Ectodermal cell (in vitro differentiated cells): ENCODE results near the gene CYB5RL.
"Not testable (repeated sequence)": the region's sequence is repeated elsewhere in the genome, so short reads cannot be mapped to it uniquely, and the experiment has no call there.

Experiments used
- H3K27ac ChIP-seq: 2 replicates; pipeline ENCODE4 v1.7.0; 2013; ENCODE audit warnings: mild to moderate bottlenecking, low read depth, low read length; ENCODE audit not compliant: insufficient read depth, poor library complexity, severe bottlenecking
- H3K27me3 ChIP-seq: 2 replicates; pipeline ENCODE4 v1.7.0; 2013; ENCODE audit warnings: mild to moderate bottlenecking, low read length; ENCODE audit not compliant: insufficient read depth, control insufficient read depth, poor library complexity, severe bottlenecking
- H3K36me3 ChIP-seq: one replicate; pipeline ENCODE4 v1.7.0; 2013; ENCODE audit warnings: low read length; ENCODE audit not compliant: control insufficient read depth, insufficient read depth
- H3K4me1 ChIP-seq: one replicate; pipeline ENCODE4 v1.7.0; 2013; ENCODE audit warnings: low read length; ENCODE audit not compliant: control insufficient read depth, insufficient read depth
- H3K4me3 ChIP-seq: 2 replicates; pipeline ENCODE4 v1.7.0; 2013; ENCODE audit warnings: low read depth, low read length, control low read depth; ENCODE audit not compliant: insufficient read depth
- H3K9me3 ChIP-seq: 2 replicates; pipeline ENCODE4 v1.7.0; 2013; ENCODE audit warnings: mild to moderate bottlenecking, low read length, moderate library complexity; ENCODE audit not compliant: control insufficient read depth
- WGBS, 2 experiments: methylation state at CpG; one replicate each; pipeline ENCODE4 v1.1.7; 2013; ENCODE audit warnings: missing lambda C conversion rate in 2 of 2; 5-methylcytosine and 5-hydroxymethylcytosine counted together

CYB5RL gene

GRCh38 chr1:54172614-54173599 is 26.9 kb downstream of the CYB5RL start:
- H3K4me1 ChIP-seq = peaks cover 6% of the 10 kb centered on the region
- H3K27me3 ChIP-seq = no peaks in the 10 kb centered on the region
- H3K9me3 ChIP-seq = no peaks in the 10 kb centered on the region
- no peak overlapping the region for H3K4me3 ChIP-seq
- WGBS, 2 experiments = 87 to 90% methylated on average over 9 to 10 of the region's 10 CpGs
- H3K27ac ChIP-seq = peak overlapping the region; percentile 63
- H3K36me3 ChIP-seq = no peaks in the 10 kb centered on the region

GRCh38 chr1:54171606-54172005 is 28.2 kb downstream of the CYB5RL start:
- H3K27ac ChIP-seq = no peak overlapping the region
- WGBS, 2 experiments = 87 to 89% methylated on average over 8 of the region's 8 CpGs
- H3K9me3 ChIP-seq = no peaks in the 10 kb centered on the region
- H3K4me3 ChIP-seq = no peak overlapping the region
- no peaks in the 10 kb centered on the region for H3K27me3 ChIP-seq
- H3K36me3 ChIP-seq = no peaks in the 10 kb centered on the region
- H3K4me1 ChIP-seq = peaks cover 6% of the 10 kb centered on the region

- Histone ChIP-seq H3K9me3 (no peaks in the 10 kb centered on the region), H3K4me1 (peaks cover 6% of the 10 kb centered on the region), H3K4me3 (no peak overlapping the region), H3K27ac (no peak overlapping the region), H3K36me3 (no peaks in the 10 kb centered on the region), H3K27me3 (no peaks in the 10 kb centered on the region)
- 88 to 89% methylated on average over 8 of the region's 8 CpGs for WGBS, 2 experiments
Measured at GRCh38 chr1:54171016-54171415, 28.8 kb downstream of the CYB5RL start.

- Histone ChIP-seq H3K4me3 (no peak overlapping the region), H3K27me3 (no peaks in the 10 kb centered on the region), H3K9me3 (no peaks in the 10 kb centered on the region), H3K4me1 (peaks cover 6% of the 10 kb centered on the region), H3K27ac (no peak overlapping the region), H3K36me3 (no peaks in the 10 kb centered on the region)
- 67 to 85% methylated on average over 2 to 3 of the region's 3 CpGs for WGBS, 2 experiments
Measured at GRCh38 chr1:54169068-54169467, 30.8 kb downstream of the CYB5RL start.

GRCh38 chr1:54168206-54168965 is 31.4 kb downstream of the CYB5RL start:
- Histone ChIP-seq H3K4me1 (peaks cover 4% of the 10 kb centered on the region), H3K9me3 (no peaks in the 10 kb centered on the region), H3K27ac (no peak overlapping the region), H3K36me3 (no peaks in the 10 kb centered on the region), H3K4me3 (no peak overlapping the region), H3K27me3 (no peaks in the 10 kb centered on the region)
- WGBS, 2 experiments = 90 to 91% methylated on average over 8 of the region's 8 CpGs

GRCh38 chr1:54167422-54168139 is 32.2 kb downstream of the CYB5RL start:
- no peaks in the 10 kb centered on the region for H3K9me3 ChIP-seq
- no peaks in the 10 kb centered on the region for H3K36me3 ChIP-seq
- H3K27me3 ChIP-seq = no peaks in the 10 kb centered on the region
- 89 to 92% methylated on average over 9 of the region's 9 CpGs for WGBS, 2 experiments
- no peak overlapping the region for H3K27ac ChIP-seq
- no peaks in the 10 kb centered on the region for H3K4me1 ChIP-seq
- no peak overlapping the region for H3K4me3 ChIP-seq

- H3K9me3 ChIP-seq, H3K36me3 ChIP-seq, H3K27ac ChIP-seq, H3K27me3 ChIP-seq, H3K4me1 ChIP-seq, H3K4me3 ChIP-seq: not testable (repeated sequence)
- WGBS, 2 experiments = 90 to 91% methylated on average over 7 to 8 of the region's 8 CpGs
Measured at GRCh38 chr1:54166357-54166756, 33.5 kb downstream of the CYB5RL start.

- 93 to 94% methylated on average over 15 of the region's 15 CpGs for WGBS, 2 experiments
- Histone ChIP-seq H3K36me3 (no peaks in the 10 kb centered on the region), H3K4me3 (no peak overlapping the region), H3K9me3 (no peaks in the 10 kb centered on the region), H3K27me3 (no peaks in the 10 kb centered on the region), H3K27ac (no peak overlapping the region), H3K4me1 (no peaks in the 10 kb centered on the region)
Measured at GRCh38 chr1:54165146-54165545, 34.7 kb downstream of the CYB5RL start.

- no peaks in the 10 kb centered on the region for H3K4me1 ChIP-seq
- H3K36me3 ChIP-seq = no peaks in the 10 kb centered on the region
- no peaks in the 10 kb centered on the region for H3K27me3 ChIP-seq
- no peaks in the 10 kb centered on the region for H3K9me3 ChIP-seq
- no peak overlapping the region for H3K4me3 ChIP-seq
- 91 to 92% methylated on average over 5 of the region's 5 CpGs for WGBS, 2 experiments
- no peak overlapping the region for H3K27ac ChIP-seq
Measured at GRCh38 chr1:54163573-54163972, 36.3 kb downstream of the CYB5RL start.

GRCh38 chr1:54163051-54163450 is 36.8 kb downstream of the CYB5RL start:
- Histone ChIP-seq H3K36me3 (no peaks in the 10 kb centered on the region), H3K4me3 (no peak overlapping the region), H3K9me3 (no peaks in the 10 kb centered on the region), H3K4me1 (no peaks in the 10 kb centered on the region), H3K27ac (no peak overlapping the region), H3K27me3 (no peaks in the 10 kb centered on the region)
- 91% methylated on average over 3 of the region's 3 CpGs for WGBS, 2 experiments
